Panc1 (cell line): ENCODE data around the gene UTF1. TPM values are rescaled to one million over a fixed set of nuclear protein-coding genes. Genes with fewer than 3 reads are reported as not detected.

Experiments used
- ATAC-seq: fragments of 200-7000 bp; cut with Tn5 transposase; 2 replicates; pipeline ENCODE4 v1.9.1; 2020; ENCODE audit warnings: mild to moderate bottlenecking, moderate library complexity
- BruUV-seq: library from RNA; stranded (reverse); fragments of 400-500 nt; replicated peaks from 2 replicates; lab custom pipeline; 2021; lab: Mats Ljungman, UMichigan
- CTCF ChIA-PET: fragments of 300-600 bp; sonication (Branson Sonifier 250); formaldehyde crosslinking; loops from one replicate; lab custom pipeline; 2022; ENCODE audit warnings: antibody characterized with exemption; lab: Charles Lee
- POLR2A ChIA-PET: fragments of 300-600 bp; sonication (Branson Sonifier 250); formaldehyde crosslinking; loops from one replicate; lab custom pipeline; 2022; ENCODE audit warnings: antibody characterized with exemption; lab: Charles Lee
- DNase-seq: peaks from one replicate; pipeline ENCODE4 v3.0.0-alpha.2; 2010; ENCODE audit warnings: low read depth, low spot score
- H3K27ac ChIP-seq: 2 replicates; pipeline ENCODE4 v1.5.1; 2011; ENCODE audit warnings: mild to moderate bottlenecking, low read length, inconsistent platforms
- H3K27me3 ChIP-seq: fragments of 200-500 bp; sonication (Bioruptor generic); 2 replicates; pipeline ENCODE4 v1.6.0; 2014; ENCODE audit warnings: low read length, inconsistent platforms; ENCODE audit not compliant: control insufficient read depth, insufficient read depth
- H3K36me3 ChIP-seq: fragments of 200-500 bp; sonication (Bioruptor generic); 2 replicates; pipeline ENCODE4 v1.5.1; 2014; ENCODE audit warnings: inconsistent platforms, mild to moderate bottlenecking, low read length, moderate library complexity; ENCODE audit not compliant: control insufficient read depth, insufficient read depth
- H3K4me1 ChIP-seq: 2 replicates; pipeline ENCODE4 v1.5.1; 2011; ENCODE audit warnings: inconsistent platforms, mild to moderate bottlenecking, low read length, moderate library complexity; ENCODE audit not compliant: control insufficient read depth, insufficient read depth
- H3K4me3 ChIP-seq, 2 experiments: 2 replicates each; pipeline ENCODE4 v1.5.1; 2011 to 2012; ENCODE audit warnings: low read depth in 2 of 2, low read length in 2 of 2, mild to moderate bottlenecking in 2 of 2, inconsistent platforms in 1 of 2, moderate library complexity in 1 of 2
- H3K9me3 ChIP-seq: fragments of 200-500 bp; sonication (Bioruptor generic); 2 replicates; pipeline ENCODE4 v1.5.1; 2014; ENCODE audit warnings: low read depth, mild to moderate bottlenecking, inconsistent platforms, low read length, moderate library complexity; ENCODE audit not compliant: control insufficient read depth, insufficient read depth
- POLR2AphosphoS5 ChIP-seq: IDR thresholded peaks from 2 replicates; pipeline ENCODE4 v1.6.1; 2012; ENCODE audit warnings: mild to moderate bottlenecking, low read depth, low read length, moderate library complexity
- SIN3A ChIP-seq: IDR thresholded peaks from 2 replicates; pipeline ENCODE4 v1.6.1; 2012; ENCODE audit warnings: low read depth, mild to moderate bottlenecking, low read length, moderate library complexity, borderline replicate concordance; ENCODE audit not compliant: insufficient read depth
- TCF7L2 ChIP-seq: IDR thresholded peaks from 2 replicates; pipeline ENCODE4 v1.6.1; 2011; ENCODE audit warnings: mild to moderate bottlenecking, low read depth, low read length, inconsistent platforms
- in situ Hi-C: cut with HindIII; loops from 2 replicates; pipeline ENCODE4 v1.10.0; 2016; ENCODE audit warnings: low sequenced_read_pairs, low pct_unique_long_range_greater_than_20kb
- intact Hi-C: fragments of 100-400 bp; cut with micrococcal nuclease; formaldehyde crosslinking; loops from one replicate; pipeline ENCODE4 v1.10.0; 2022; ENCODE audit not compliant: unreplicated experiment
- total RNA-seq: library from RNA; stranded (reverse); gene quantifications from one replicate; pipeline ENCODE4 v1.2.1, GENCODE V29; 2021; ENCODE audit not compliant: unreplicated experiment
- TF ChIP-seq, protein P1 (sequence below), 2 experiments: IDR thresholded peaks; 2 replicates each; pipeline ENCODE4 v1.6.1; 2011 to 2012; ENCODE audit warnings: low read depth in 2 of 2, control low read depth in 1 of 2, low read length in 1 of 2, mild to moderate bottlenecking in 1 of 2, moderate library complexity in 1 of 2; ENCODE audit not compliant: insufficient read depth in 1 of 2
- TF ChIP-seq, protein P2 (sequence below): fragments of 450-650 bp; IDR thresholded peaks from 2 replicates; pipeline ENCODE4 v1.5.1; 2017; ENCODE audit warnings: mild to moderate bottlenecking

The UTF1 gene
- total RNA-seq, 1 experiment from 2014 or later: not detected

DNA sequence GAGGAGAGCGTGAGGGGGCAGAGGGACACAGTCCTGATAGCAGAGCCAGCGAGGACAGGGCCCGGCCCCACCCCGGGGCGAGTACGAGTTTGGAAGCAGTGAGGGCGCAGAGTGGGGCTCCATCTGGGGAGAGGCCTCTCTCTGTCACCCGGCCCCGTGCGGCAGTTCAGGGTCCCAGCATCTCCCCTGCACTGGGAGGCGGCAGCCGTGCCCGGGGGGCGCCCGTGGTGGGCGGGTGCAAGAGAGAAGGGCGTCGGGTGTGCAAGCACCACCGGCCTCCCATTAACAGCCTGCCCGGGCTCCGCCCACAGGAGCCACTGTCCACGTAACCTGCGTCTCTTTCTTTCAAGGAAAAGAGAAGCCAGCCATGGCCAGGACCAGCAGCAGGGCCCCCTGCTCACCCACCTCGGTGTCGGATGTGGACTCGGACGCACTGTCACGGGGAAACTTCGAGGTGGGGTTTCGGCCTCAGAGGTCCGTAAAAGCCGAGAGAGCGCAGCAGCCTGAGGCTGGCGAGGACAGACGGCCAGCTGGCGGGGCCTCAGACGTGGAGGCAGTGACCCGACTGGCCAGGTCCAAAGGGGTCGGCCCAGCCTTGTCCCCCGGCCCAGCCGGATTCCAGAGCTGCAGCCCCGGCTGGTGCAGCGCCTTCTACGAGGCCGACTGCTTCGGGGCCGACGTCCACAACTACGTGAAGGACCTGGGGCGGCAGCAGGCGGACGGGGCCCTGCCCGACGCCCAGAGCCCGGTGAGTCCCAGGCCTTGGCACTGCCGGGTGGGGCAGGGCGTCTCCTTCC lies 28.7 kb upstream of the UTF1 start:
- no peaks in the 10 kb centered on the region for H3K4me1 ChIP-seq
- no peak overlapping the region for H3K4me3 ChIP-seq
- DNase-seq (no peak), ATAC-seq (no peak)
- no TSS peak for BruUV-seq
- ChIA-PET CTCF (no interaction called here), POLR2A (no interaction called here)
- no peaks in the 10 kb centered on the region for H3K9me3 ChIP-seq
- H3K27me3 ChIP-seq: no peaks in the 10 kb centered on the region
- H3K27ac ChIP-seq: no peak overlapping the region
- TF ChIP-seq POLR2AphosphoS5 (no peak), TCF7L2 (no peak), SIN3A (no peak)
- TF ChIP-seq, protein P1, sequence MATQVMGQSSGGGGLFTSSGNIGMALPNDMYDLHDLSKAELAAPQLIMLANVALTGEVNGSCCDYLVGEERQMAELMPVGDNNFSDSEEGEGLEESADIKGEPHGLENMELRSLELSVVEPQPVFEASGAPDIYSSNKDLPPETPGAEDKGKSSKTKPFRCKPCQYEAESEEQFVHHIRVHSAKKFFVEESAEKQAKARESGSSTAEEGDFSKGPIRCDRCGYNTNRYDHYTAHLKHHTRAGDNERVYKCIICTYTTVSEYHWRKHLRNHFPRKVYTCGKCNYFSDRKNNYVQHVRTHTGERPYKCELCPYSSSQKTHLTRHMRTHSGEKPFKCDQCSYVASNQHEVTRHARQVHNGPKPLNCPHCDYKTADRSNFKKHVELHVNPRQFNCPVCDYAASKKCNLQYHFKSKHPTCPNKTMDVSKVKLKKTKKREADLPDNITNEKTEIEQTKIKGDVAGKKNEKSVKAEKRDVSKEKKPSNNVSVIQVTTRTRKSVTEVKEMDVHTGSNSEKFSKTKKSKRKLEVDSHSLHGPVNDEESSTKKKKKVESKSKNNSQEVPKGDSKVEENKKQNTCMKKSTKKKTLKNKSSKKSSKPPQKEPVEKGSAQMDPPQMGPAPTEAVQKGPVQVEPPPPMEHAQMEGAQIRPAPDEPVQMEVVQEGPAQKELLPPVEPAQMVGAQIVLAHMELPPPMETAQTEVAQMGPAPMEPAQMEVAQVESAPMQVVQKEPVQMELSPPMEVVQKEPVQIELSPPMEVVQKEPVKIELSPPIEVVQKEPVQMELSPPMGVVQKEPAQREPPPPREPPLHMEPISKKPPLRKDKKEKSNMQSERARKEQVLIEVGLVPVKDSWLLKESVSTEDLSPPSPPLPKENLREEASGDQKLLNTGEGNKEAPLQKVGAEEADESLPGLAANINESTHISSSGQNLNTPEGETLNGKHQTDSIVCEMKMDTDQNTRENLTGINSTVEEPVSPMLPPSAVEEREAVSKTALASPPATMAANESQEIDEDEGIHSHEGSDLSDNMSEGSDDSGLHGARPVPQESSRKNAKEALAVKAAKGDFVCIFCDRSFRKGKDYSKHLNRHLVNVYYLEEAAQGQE (IDR thresholded peaks at IDR 0.05; ENCODE audit: insufficient read depth in 1 of 2, low read depth in 2 of 2, low read length in 1 of 2): no peak
- TF ChIP-seq, protein P2, sequence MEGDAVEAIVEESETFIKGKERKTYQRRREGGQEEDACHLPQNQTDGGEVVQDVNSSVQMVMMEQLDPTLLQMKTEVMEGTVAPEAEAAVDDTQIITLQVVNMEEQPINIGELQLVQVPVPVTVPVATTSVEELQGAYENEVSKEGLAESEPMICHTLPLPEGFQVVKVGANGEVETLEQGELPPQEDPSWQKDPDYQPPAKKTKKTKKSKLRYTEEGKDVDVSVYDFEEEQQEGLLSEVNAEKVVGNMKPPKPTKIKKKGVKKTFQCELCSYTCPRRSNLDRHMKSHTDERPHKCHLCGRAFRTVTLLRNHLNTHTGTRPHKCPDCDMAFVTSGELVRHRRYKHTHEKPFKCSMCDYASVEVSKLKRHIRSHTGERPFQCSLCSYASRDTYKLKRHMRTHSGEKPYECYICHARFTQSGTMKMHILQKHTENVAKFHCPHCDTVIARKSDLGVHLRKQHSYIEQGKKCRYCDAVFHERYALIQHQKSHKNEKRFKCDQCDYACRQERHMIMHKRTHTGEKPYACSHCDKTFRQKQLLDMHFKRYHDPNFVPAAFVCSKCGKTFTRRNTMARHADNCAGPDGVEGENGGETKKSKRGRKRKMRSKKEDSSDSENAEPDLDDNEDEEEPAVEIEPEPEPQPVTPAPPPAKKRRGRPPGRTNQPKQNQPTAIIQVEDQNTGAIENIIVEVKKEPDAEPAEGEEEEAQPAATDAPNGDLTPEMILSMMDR: no peak
- in situ Hi-C loops: no loop called here
- H3K36me3 ChIP-seq: no peaks in the 10 kb centered on the region
- intact Hi-C loops: no loop called here

GRCh38 chr10:133201948-133202725 lies 27.9 kb upstream of the UTF1 start:
- Histone ChIP-seq H3K4me1 (no peaks in the 10 kb centered on the region), H3K36me3 (no peaks in the 10 kb centered on the region), H3K4me3 (no peak overlapping the region), H3K27me3 (no peaks in the 10 kb centered on the region), H3K27ac (no peak overlapping the region), H3K9me3 (no peaks in the 10 kb centered on the region)
- BruUV-seq: no TSS peak
- DNase-seq (no peak), ATAC-seq (no peak)
- ChIA-PET CTCF (no interaction called here), POLR2A (no interaction called here)
- in situ Hi-C loops: no loop called here
- intact Hi-C loops: no loop called here
- TF ChIP-seq, protein P1 (IDR thresholded peaks at IDR 0.05; ENCODE audit: insufficient read depth in 1 of 2, low read depth in 2 of 2, low read length in 1 of 2): no peak
- TF ChIP-seq, protein P2: no peak
- TF ChIP-seq POLR2AphosphoS5 (no peak), TCF7L2 (no peak), SIN3A (no peak)
